Thyroid gland (tissue), 4 donors: Measurements from ENCODE around the gene CCL5. TPM values are rescaled to one million over a fixed set of nuclear protein-coding genes. Genes with fewer than 3 reads are reported as not detected.
A peak's percentile ranks its signal among the peaks of the same experiment; 100 is the strongest.
"Not testable (repeated sequence)": the region's sequence is repeated elsewhere in the genome, so short reads cannot be mapped to it uniquely, and the experiment has no call there.

Experiments
- DNase-seq, 2 donors: peaks; one replicate each; pipeline ENCODE4 v3.0.0-alpha.2; 2019
- H3K27ac ChIP-seq, 3 donors: fragments of 200-600 bp; sonication (generic); 1 replicate in 2 of 3; 2 replicates in 1 of 3; pipeline ENCODE4 v1.5.1; 2016 to 2019; ENCODE audit warnings: mild to moderate bottlenecking in 1 of 3, moderate library complexity in 1 of 3
- H3K27me3 ChIP-seq: fragments of 200-600 bp; sonication (generic); one replicate; pipeline ENCODE4 v1.5.1; 2019
- H3K36me3 ChIP-seq, 2 donors: fragments of 200-600 bp; sonication (generic); one replicate each; pipeline ENCODE4 v1.5.1; 2016 to 2019
- H3K4me1 ChIP-seq, 2 donors: fragments of 200-600 bp; sonication (generic); one replicate each; pipeline ENCODE4 v1.5.1; 2017 to 2019
- H3K4me3 ChIP-seq, 3 donors: fragments of 200-600 bp; sonication (generic); replicated peaks in 1 of 3; 1 replicate in 2 of 3; 2 replicates in 1 of 3; pipeline ENCODE4 v1.5.1; 2016; ENCODE audit warnings: mild to moderate bottlenecking in 1 of 3
- H3K9me3 ChIP-seq: fragments of 200-600 bp; sonication (generic); one replicate; pipeline ENCODE4 v1.5.1; 2017
- POLR2A ChIP-seq, 2 donors: fragments of 450-650 bp; IDR thresholded peaks; one replicate each; pipeline ENCODE4 v1.6.1; 2017; ENCODE audit warnings: antibody characterized with exemption in 2 of 2, mild to moderate bottlenecking in 2 of 2, moderate library complexity in 1 of 2
- WGBS, 2 donors: methylation state at CpG; one replicate each; pipeline ENCODE4 v1.1.5; 2017; 5-methylcytosine and 5-hydroxymethylcytosine counted together
- intact Hi-C: fragments of 100-400 bp; cut with DNase I; formaldehyde crosslinking; loops from one replicate; pipeline ENCODE4 v1.15.1; 2023
- total RNA-seq, 4 donors: library from RNA; depleted of rRNA; stranded (reverse); fragments of >200 nt; gene quantifications; one replicate each; pipeline ENCODE4 v1.2.3, GENCODE V29; 2016
- TF ChIP-seq, protein P1 (sequence below), 6 experiments: fragments of 200-600 bp in 3 of 6; fragments of 450-650 bp in 3 of 6; sonication (generic) in 3 of 6; IDR thresholded peaks; one replicate each; pipeline ENCODE4 v1.5.1; 2016 to 2019; ENCODE audit warnings: antibody characterized with exemption in 6 of 6, mild to moderate bottlenecking in 2 of 6, inconsistent platforms in 1 of 6, moderate library complexity in 1 of 6

Gene CCL5
- total RNA-seq, 4 donors from 2014 or later = 2.1 to 5.3 (median 3.8) TPM

GRCh38 chr17:35903451-35903850 lies 23.3 kb upstream of the CCL5 start:
- intact Hi-C loops = no loop called here
- Histone ChIP-seq H3K36me3 (no peaks in the 10 kb centered on the region), H3K9me3 (no peaks in the 10 kb centered on the region), H3K4me1 (no peaks in the 10 kb centered on the region), H3K4me3 (no peak overlapping the region), H3K27ac (no peak overlapping the region), H3K27me3 (no peaks in the 10 kb centered on the region)
- TF ChIP-seq, protein P1, sequence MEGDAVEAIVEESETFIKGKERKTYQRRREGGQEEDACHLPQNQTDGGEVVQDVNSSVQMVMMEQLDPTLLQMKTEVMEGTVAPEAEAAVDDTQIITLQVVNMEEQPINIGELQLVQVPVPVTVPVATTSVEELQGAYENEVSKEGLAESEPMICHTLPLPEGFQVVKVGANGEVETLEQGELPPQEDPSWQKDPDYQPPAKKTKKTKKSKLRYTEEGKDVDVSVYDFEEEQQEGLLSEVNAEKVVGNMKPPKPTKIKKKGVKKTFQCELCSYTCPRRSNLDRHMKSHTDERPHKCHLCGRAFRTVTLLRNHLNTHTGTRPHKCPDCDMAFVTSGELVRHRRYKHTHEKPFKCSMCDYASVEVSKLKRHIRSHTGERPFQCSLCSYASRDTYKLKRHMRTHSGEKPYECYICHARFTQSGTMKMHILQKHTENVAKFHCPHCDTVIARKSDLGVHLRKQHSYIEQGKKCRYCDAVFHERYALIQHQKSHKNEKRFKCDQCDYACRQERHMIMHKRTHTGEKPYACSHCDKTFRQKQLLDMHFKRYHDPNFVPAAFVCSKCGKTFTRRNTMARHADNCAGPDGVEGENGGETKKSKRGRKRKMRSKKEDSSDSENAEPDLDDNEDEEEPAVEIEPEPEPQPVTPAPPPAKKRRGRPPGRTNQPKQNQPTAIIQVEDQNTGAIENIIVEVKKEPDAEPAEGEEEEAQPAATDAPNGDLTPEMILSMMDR (IDR thresholded peaks at IDR 0.05) = no peak
- TF ChIP-seq POLR2A (IDR thresholded peaks at IDR 0.05) = no peak
- WGBS, 2 donors = 92 to 95% methylated on average over 5 of the region's 5 CpGs
- DNase-seq = no peak

GRCh38 chr17:35901631-35902175 lies 21.5 kb upstream of the CCL5 start:
- H3K27ac ChIP-seq = no peak overlapping the region
- no peaks in the 10 kb centered on the region for H3K9me3 ChIP-seq
- WGBS, 2 donors = 90 to 93% methylated on average over 9 of the region's 9 CpGs
- TF ChIP-seq POLR2A (IDR thresholded peaks at IDR 0.05) = no peak
- TF ChIP-seq, protein P1 (IDR thresholded peaks at IDR 0.05) = no peak
- no peaks in the 10 kb centered on the region for H3K4me1 ChIP-seq
- H3K36me3 ChIP-seq = no peaks in the 10 kb centered on the region
- no peaks in the 10 kb centered on the region for H3K27me3 ChIP-seq
- intact Hi-C loops = no loop called here
- H3K4me3 ChIP-seq = no peak overlapping the region
- DNase-seq = no peak

DNA sequence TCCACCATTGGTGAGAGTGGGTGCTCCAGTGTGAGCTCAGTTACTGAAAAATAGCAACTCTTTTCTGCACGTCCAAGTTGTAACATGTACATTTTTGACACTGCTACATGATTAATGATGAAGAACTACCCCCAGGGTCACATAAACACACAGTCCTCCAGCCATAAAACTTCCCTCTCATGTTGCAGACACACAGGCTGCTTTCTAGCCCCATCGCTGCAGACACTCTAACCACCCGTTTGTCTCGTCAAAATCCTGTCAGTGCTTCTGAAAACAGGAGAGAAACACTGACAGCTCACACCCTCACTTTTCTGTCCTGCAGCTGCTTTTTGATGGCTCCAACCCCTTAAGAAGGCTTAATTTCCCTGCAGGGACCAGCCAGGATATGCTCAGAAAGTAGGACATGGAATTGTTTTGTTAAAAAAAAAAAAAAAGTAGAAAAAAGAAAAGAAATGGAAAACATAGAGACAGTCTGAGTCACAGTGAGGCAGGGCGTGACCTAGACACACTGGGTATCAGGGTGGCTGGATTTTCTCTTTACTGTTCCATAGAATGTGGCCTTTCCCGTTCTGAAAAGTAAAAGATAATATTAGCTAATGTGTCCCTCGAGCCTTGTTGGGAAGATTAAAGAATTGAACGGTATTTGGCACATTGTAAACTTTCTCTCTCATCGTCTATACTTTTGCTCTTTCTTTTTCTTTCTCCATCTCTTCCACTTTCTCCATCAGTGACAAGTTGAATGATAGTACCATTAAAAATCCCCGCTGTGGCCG lies 20.7 kb upstream of the CCL5 start:
- H3K36me3 ChIP-seq = no peaks in the 10 kb centered on the region
- H3K4me1 ChIP-seq = no peaks in the 10 kb centered on the region
- TF ChIP-seq, protein P1 (IDR thresholded peaks at IDR 0.05) = no peak
- no peak for TF ChIP-seq POLR2A (IDR thresholded peaks at IDR 0.05)
- H3K9me3 ChIP-seq = no peaks in the 10 kb centered on the region
- 76 to 79% methylated on average over 11 of the region's 11 CpGs for WGBS, 2 donors
- no peaks in the 10 kb centered on the region for H3K27me3 ChIP-seq
- no peak overlapping the region for H3K4me3 ChIP-seq
- DNase-seq = no peak
- no peak overlapping the region for H3K27ac ChIP-seq
- intact Hi-C loops = no loop called here

- TF ChIP-seq, protein P1 (IDR thresholded peaks at IDR 0.05) = no peak
- 83 to 93% methylated on average over 3 to 4 of the region's 5 CpGs for WGBS, 2 donors
- H3K27ac ChIP-seq = no peak overlapping the region
- no peaks in the 10 kb centered on the region for H3K4me1 ChIP-seq
- intact Hi-C loops = no loop called here
- no peak for DNase-seq
- H3K9me3 ChIP-seq = no peaks in the 10 kb centered on the region
- H3K27me3 ChIP-seq = no peaks in the 10 kb centered on the region
- no peaks in the 10 kb centered on the region for H3K36me3 ChIP-seq
- H3K4me3 ChIP-seq = no peak overlapping the region
Measured at GRCh38 chr17:35900280-35900679, 20.1 kb upstream of the CCL5 start.

GRCh38 chr17:35898283-35899070 lies 18.3 kb upstream of the CCL5 start:
- no peak overlapping the region for H3K4me3 ChIP-seq
- no peaks in the 10 kb centered on the region for H3K36me3 ChIP-seq
- no peaks in the 10 kb centered on the region for H3K27me3 ChIP-seq
- H3K4me1 ChIP-seq = no peaks in the 10 kb centered on the region
- H3K27ac ChIP-seq = no peak overlapping the region
- H3K9me3 ChIP-seq = no peaks in the 10 kb centered on the region
- 50 to 54% methylated on average over 6 of the region's 6 CpGs for WGBS, 2 donors
- intact Hi-C loops = no loop called here
- DNase-seq = peak; percentile 78 to 83
- TF ChIP-seq, protein P1 (IDR thresholded peaks at IDR 0.05) = no peak
- TF ChIP-seq POLR2A (IDR thresholded peaks at IDR 0.05) = no peak

DNA sequence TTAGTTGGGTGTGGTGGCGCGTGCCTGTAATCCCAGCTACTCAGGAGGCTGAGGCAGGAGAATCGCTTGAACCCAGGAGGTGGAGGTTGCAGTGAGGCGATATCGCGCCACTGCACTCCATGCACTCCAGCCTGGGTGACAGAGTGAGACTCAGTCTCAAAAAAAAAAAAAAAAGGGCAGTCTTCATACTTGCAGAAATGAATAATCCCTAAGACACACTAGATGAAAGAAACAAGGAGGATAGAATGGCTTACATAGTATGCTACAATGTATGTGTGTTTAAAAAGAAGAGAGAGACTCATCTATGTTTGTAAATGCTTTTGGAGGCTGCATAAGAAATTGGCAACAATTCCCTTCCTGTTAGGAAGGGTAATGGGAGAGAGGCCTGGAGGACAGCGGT lies 17.6 kb upstream of the CCL5 start:
- H3K9me3 ChIP-seq, intact Hi-C loops, H3K27ac ChIP-seq, H3K4me3 ChIP-seq, H3K36me3 ChIP-seq, DNase-seq, H3K27me3 ChIP-seq, H3K4me1 ChIP-seq: not testable (repeated sequence)
- 97 to 98% methylated on average over 7 of the region's 7 CpGs for WGBS, 2 donors
